Measurements from ENCODE around the gene GPR61.
A peak's percentile ranks its signal among the peaks of the same experiment; 100 is the strongest.

The GPR61 gene

DNA sequence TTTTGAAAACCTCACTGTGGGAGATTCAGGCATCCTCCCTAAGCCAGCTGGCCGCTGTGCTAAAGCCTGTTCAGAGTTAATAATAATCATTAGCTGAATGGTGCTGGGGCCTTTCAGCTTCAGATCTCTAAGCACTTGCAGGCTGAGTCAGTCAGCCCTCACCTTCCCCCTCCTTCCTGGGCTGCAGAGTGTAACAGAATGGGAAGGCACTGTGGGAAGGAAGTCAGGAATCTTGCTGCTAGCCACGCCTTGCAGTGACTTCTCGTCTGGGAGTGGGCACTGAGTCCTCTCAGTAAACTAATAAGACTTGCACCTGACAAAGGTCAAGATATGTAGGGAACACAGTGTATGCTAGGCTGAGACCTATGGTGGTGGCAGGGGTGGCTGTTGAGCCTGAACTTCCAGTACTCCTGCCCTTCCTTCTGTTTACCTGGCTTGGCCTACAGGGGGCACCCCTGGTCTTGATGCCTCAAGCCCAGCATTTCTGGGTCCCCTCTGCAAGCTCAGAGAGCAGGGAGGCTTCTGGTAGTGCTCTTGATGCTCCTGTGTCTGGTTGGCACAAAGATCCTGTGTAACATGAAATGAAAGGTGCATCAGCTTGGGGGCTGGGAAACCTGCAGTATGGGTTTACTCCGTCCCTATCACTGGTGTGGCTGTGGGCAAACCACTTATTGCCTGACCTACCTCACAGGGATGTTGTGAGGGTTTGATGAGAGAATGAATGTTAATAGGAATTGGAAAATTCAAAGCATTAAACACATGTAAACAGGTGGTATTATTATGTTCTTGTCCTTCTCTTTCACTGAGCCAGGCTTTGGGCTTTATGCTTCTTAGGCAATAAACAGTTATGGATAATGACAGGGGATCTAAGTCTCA lies 39.8 kb upstream of the GPR61 start:
- ATAC-seq (replicated peaks; ENCODE audit: extremely low read depth, poor library complexity, severe bottlenecking): no peak
- Mint-ChIP-seq H3K27me3 (no peaks in the 10 kb centered on the region), H3K27ac (ENCODE audit: low read depth) (no peak overlapping the region), H3K4me3 (peak overlapping the region; percentile 75), H3K36me3 (ENCODE audit: insufficient read depth) (peaks cover 12% of the 10 kb centered on the region), H3K9me3 (no peaks in the 10 kb centered on the region), H3K4me1 (peaks cover 85% of the 10 kb centered on the region)
- DNase-seq (ENCODE audit: low spot score in 2 of 2): peak in 1 of 2 donors; percentile 28

DNA sequence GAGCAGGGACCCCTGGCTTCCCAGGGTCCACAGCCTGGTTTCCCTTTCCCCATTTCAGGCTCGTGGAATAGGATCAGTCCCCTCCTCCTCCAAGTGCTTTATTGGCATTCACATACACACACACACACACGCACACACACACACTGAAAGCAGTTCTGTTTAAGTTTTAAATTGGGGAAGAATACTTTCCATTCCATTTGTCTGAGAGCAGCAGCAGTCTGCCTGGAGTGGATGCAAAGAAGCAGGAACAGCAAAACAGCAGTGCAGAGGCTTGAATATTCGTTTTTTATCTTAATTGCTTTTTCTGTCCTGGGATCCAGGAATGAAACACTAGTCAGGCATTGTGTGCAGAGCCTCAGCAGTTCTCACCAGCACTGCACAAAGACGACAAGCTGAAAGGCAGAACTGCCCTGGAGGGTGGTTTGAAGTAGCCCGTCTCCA lies 38.7 kb upstream of the GPR61 start:
- Mint-ChIP-seq H3K4me3 (peak overlapping the region; percentile 75), H3K27me3 (no peaks in the 10 kb centered on the region), H3K4me1 (peaks cover 85% of the 10 kb centered on the region), H3K9me3 (no peaks in the 10 kb centered on the region), H3K27ac (ENCODE audit: low read depth) (peak overlapping the region; percentile 90), H3K36me3 (ENCODE audit: insufficient read depth) (peaks cover 15% of the 10 kb centered on the region)
- no peak for DNase-seq (ENCODE audit: low spot score in 2 of 2)
- no peak for ATAC-seq (replicated peaks; ENCODE audit: extremely low read depth, poor library complexity, severe bottlenecking)

- Mint-ChIP-seq H3K4me3 (peak overlapping the region; percentile 75), H3K9me3 (no peaks in the 10 kb centered on the region), H3K36me3 (ENCODE audit: insufficient read depth) (peaks cover 10% of the 10 kb centered on the region), H3K4me1 (peaks cover 82% of the 10 kb centered on the region), H3K27ac (ENCODE audit: low read depth) (peak overlapping the region; percentile 90), H3K27me3 (no peaks in the 10 kb centered on the region)
- ATAC-seq (replicated peaks; ENCODE audit: extremely low read depth, poor library complexity, severe bottlenecking): peak; percentile 3
- DNase-seq (ENCODE audit: low spot score in 2 of 2): no peak
These were observed 37.9 kb upstream of the GPR61 start for GRCh38 chr1:109501644-109502363.

- peak in 1 of 2 donors; percentile 52 for DNase-seq (ENCODE audit: low spot score in 2 of 2)
- H3K9me3 Mint-ChIP-seq: no peaks in the 10 kb centered on the region
- peaks cover 87% of the 10 kb centered on the region for H3K4me1 Mint-ChIP-seq
- H3K27ac Mint-ChIP-seq (ENCODE audit: low read depth): peak overlapping the region; percentile 90
- H3K27me3 Mint-ChIP-seq: no peaks in the 10 kb centered on the region
- H3K36me3 Mint-ChIP-seq (ENCODE audit: insufficient read depth): peaks cover 9% of the 10 kb centered on the region
- peak; percentile 95 for ATAC-seq (replicated peaks; ENCODE audit: extremely low read depth, poor library complexity, severe bottlenecking)
- peak overlapping the region; percentile 75 for H3K4me3 Mint-ChIP-seq
These were observed 37.3 kb upstream of the GPR61 start for GRCh38 chr1:109502364-109502851.

DNA sequence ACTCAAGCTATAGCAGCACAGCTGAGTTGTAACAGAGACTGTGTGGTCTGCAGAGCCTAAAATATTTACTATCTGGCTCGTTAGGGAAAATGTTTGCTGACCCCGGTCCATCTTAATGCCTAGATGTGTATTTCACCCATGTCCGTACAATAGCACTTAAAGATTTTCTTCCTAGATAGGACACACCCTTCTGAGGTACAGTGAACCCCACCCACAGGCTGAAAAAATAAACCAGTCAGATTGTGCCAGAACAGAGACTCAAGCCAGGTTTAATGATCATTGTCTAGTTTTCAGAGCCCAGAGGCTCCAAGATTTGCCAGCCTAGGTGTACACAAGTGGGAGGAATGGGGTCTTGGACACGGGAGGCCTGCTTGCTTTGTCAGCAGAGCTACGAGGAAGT lies 35.7 kb upstream of the GPR61 start:
- H3K27ac Mint-ChIP-seq (ENCODE audit: low read depth): peak overlapping the region; percentile 62
- H3K4me1 Mint-ChIP-seq: peaks cover 87% of the 10 kb centered on the region
- H3K4me3 Mint-ChIP-seq: peak overlapping the region; percentile 69
- ATAC-seq (replicated peaks; ENCODE audit: extremely low read depth, poor library complexity, severe bottlenecking) (no peak), DNase-seq (ENCODE audit: low spot score in 2 of 2) (no peak)
- H3K36me3 Mint-ChIP-seq (ENCODE audit: insufficient read depth): peaks cover 9% of the 10 kb centered on the region
- no peaks in the 10 kb centered on the region for H3K9me3 Mint-ChIP-seq
- no peaks in the 10 kb centered on the region for H3K27me3 Mint-ChIP-seq

- no peaks in the 10 kb centered on the region for H3K9me3 Mint-ChIP-seq
- no peaks in the 10 kb centered on the region for H3K27me3 Mint-ChIP-seq
- H3K36me3 Mint-ChIP-seq (ENCODE audit: insufficient read depth): peaks cover 11% of the 10 kb centered on the region
- ATAC-seq (replicated peaks; ENCODE audit: extremely low read depth, poor library complexity, severe bottlenecking) (no peak), DNase-seq (ENCODE audit: low spot score in 2 of 2) (no peak)
- no peak overlapping the region for H3K27ac Mint-ChIP-seq (ENCODE audit: low read depth)
- peak overlapping the region; percentile 69 for H3K4me3 Mint-ChIP-seq
- H3K4me1 Mint-ChIP-seq: peaks cover 83% of the 10 kb centered on the region
These were observed 34.7 kb upstream of the GPR61 start for GRCh38 chr1:109504974-109505373.

GRCh38 chr1:109508001-109508872 lies 31.4 kb upstream of the GPR61 start:
- Mint-ChIP-seq H3K36me3 (ENCODE audit: insufficient read depth) (peaks cover 11% of the 10 kb centered on the region), H3K27ac (ENCODE audit: low read depth) (peak overlapping the region; percentile 94), H3K4me3 (peak overlapping the region; percentile 93), H3K27me3 (no peaks in the 10 kb centered on the region), H3K4me1 (peaks cover 65% of the 10 kb centered on the region), H3K9me3 (no peaks in the 10 kb centered on the region)
- DNase-seq (ENCODE audit: low spot score in 2 of 2) (no peak), ATAC-seq (replicated peaks; ENCODE audit: extremely low read depth, poor library complexity, severe bottlenecking) (no peak)

GRCh38 chr1:109508873-109509175 lies 30.8 kb upstream of the GPR61 start:
- Mint-ChIP-seq H3K27ac (ENCODE audit: low read depth) (peak overlapping the region; percentile 94), H3K4me1 (peaks cover 64% of the 10 kb centered on the region), H3K9me3 (no peaks in the 10 kb centered on the region), H3K36me3 (ENCODE audit: insufficient read depth) (peaks cover 11% of the 10 kb centered on the region), H3K4me3 (peak overlapping the region; percentile 93), H3K27me3 (no peaks in the 10 kb centered on the region)
- no peak for ATAC-seq (replicated peaks; ENCODE audit: extremely low read depth, poor library complexity, severe bottlenecking)
- no peak for DNase-seq (ENCODE audit: low spot score in 2 of 2)

DNA sequence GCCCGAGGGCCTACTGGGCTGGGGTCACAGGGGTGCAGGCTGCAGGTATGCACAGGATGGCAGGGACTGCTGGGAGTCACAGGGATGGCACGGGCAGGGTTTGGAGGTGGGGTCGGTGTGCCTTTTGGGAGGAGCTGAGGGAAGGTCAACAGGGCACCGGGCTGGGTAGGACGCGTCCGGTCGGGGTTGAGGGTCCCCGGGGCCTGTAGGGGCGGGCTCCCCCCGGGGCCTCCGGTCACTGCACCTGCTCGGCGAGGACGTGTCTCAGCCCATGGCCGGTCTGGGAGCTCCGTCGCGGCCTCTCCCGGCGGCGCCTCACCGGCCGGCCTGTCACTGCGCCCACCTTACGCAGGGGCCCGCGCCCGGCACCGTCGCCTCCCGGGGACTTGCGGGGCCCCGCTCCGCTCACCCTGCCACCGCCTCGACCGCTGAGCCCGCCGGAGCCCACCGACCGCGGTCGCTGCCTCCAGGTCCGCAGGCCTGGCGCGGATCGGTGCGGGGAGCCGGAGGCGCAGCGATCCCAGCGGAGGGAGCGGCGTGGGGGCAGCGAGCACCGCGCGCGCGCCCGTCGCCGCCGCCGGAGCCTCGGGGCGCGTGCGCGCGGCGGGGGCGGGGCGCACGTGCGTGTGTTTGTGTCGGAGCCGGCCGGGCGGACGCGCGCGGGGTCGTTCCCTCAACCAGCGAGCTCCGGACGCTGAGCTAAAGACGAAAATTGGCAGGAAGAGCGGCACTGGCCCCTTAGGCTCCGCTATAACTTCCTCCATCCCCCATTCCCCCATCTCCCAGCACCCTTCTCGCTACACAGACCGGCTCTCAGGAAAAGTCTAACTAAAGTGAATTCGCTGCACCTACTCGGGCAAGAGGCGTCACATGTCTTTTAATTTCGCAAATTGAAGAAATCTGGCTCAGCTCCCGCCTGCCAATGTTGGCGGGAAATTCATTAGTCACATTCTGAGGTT lies 30.2 kb upstream of the GPR61 start, which contains the start of gene AMIGO1:
TSS of gene AMIGO1 (minus strand) at position 552 of the 959 bp plus-strand sequence. CDS start 815 bp downstream, outside the sequence.
- peaks cover 11% of the 10 kb centered on the region for H3K36me3 Mint-ChIP-seq (ENCODE audit: insufficient read depth)
- no peaks in the 10 kb centered on the region for H3K9me3 Mint-ChIP-seq
- H3K27ac Mint-ChIP-seq (ENCODE audit: low read depth): peak within 1 kb of the TSS; percentile 94
- peak within 1 kb of the TSS; percentile 93 for H3K4me3 Mint-ChIP-seq
- ATAC-seq (replicated peaks; ENCODE audit: extremely low read depth, poor library complexity, severe bottlenecking) (peak; percentile 76), DNase-seq (ENCODE audit: low spot score in 2 of 2) (peak in 1 of 2 donors; percentile 23)
- H3K27me3 Mint-ChIP-seq: no peaks in the 10 kb centered on the region
- H3K4me1 Mint-ChIP-seq: peaks cover 58% of the 10 kb centered on the region

DNA sequence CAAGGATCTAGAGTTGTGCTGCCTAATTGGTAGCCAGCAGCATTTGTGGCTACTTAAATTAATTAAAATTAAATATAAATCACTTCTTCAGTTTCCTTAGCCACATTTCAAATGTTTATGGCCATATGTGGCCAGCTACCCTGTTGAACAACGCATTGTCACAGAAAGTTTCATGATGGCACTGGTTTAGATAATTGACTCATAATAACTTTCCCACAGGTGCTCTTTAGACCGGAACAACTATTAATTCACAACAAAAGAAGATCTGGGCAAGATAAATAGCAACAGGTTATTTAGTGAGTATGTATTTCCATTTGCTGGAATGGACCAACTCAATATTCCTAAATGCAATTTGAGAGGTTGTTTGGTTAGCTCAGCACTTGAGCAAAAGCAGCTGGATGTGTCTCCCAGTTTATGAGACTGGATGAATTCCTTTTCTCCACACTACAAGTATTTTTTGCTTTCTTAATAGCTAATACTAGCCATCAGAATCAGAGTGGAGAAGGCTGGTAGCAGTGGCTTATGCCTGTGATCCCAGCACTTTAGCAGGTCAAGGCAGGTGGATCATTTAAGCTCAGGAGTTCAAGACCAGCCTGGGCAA lies 26.5 kb upstream of the GPR61 start:
- H3K27me3 Mint-ChIP-seq: no peaks in the 10 kb centered on the region
- ATAC-seq (replicated peaks; ENCODE audit: extremely low read depth, poor library complexity, severe bottlenecking): no peak
- peaks cover 24% of the 10 kb centered on the region for H3K4me1 Mint-ChIP-seq
- H3K36me3 Mint-ChIP-seq (ENCODE audit: insufficient read depth): peaks cover 8% of the 10 kb centered on the region
- no peak overlapping the region for H3K27ac Mint-ChIP-seq (ENCODE audit: low read depth)
- no peak for DNase-seq (ENCODE audit: low spot score in 2 of 2)
- H3K9me3 Mint-ChIP-seq: no peaks in the 10 kb centered on the region
- no peak overlapping the region for H3K4me3 Mint-ChIP-seq

GRCh38 chr1:109514846-109515245 lies 24.8 kb upstream of the GPR61 start:
- Mint-ChIP-seq H3K9me3 (no peaks in the 10 kb centered on the region), H3K36me3 (ENCODE audit: insufficient read depth) (no peaks in the 10 kb centered on the region), H3K27me3 (no peaks in the 10 kb centered on the region), H3K27ac (ENCODE audit: low read depth) (no peak overlapping the region), H3K4me1 (peaks cover 11% of the 10 kb centered on the region), H3K4me3 (no peak overlapping the region)
- DNase-seq (ENCODE audit: low spot score in 2 of 2) (no peak), ATAC-seq (replicated peaks; ENCODE audit: extremely low read depth, poor library complexity, severe bottlenecking) (no peak)

Measured in central memory CD8-positive, alpha-beta T cell (primary cell).